ENCODE data around the gene DNASE1L3. TPM values are rescaled to one million over a fixed set of nuclear protein-coding genes. Genes with fewer than 3 reads are reported as not detected.

Gene DNASE1L3
- total and polyA plus RNA-seq, 2 of the 13 experiments (the other 11 are each of a cell fraction or from before 2014, with no cell fraction given) = 0.86 to 1.7 TPM

DNA sequence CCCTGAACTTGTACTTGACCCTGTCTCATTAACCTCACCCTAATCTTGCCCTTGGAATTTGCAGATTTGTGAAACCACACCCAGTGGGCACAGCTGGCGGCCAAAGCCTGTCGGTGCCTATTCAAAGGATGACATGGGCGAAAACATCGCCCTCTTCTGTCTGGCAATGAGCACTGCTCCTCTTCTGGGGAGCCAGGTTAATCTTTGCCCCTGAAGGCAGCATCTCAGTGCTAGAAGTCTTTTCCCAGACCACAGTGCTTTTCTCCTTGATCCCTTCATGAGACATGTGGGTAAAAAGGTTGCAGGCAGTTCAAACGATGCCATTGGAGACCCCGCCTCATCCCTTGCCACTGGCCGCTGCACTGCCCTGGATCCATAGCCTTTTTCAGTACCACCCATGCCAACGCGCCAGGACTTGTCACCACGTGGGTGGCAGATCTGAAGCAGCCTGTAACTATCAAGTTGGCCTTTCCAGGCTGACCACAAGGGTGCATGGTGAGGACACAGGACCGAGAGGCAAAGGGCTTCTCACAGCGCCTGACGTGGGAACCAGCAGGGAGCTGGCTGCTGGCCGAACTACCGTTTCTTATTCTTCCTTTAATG lies 6.5 kb upstream of the DNASE1L3 start (continued):
- TF ChIP-seq, protein P1, sequence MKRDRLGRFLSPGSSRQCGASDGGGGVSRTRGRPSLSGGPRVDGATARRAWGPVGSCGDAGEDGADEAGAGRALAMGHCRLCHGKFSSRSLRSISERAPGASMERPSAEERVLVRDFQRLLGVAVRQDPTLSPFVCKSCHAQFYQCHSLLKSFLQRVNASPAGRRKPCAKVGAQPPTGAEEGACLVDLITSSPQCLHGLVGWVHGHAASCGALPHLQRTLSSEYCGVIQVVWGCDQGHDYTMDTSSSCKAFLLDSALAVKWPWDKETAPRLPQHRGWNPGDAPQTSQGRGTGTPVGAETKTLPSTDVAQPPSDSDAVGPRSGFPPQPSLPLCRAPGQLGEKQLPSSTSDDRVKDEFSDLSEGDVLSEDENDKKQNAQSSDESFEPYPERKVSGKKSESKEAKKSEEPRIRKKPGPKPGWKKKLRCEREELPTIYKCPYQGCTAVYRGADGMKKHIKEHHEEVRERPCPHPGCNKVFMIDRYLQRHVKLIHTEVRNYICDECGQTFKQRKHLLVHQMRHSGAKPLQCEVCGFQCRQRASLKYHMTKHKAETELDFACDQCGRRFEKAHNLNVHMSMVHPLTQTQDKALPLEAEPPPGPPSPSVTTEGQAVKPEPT (CRISPR knock-in tag; IDR thresholded peaks at IDR 0.05; ENCODE audit: low read depth) = peak; percentile 66; the same call in 1 of the 2 replicates
- TF ChIP-seq, protein P2, sequence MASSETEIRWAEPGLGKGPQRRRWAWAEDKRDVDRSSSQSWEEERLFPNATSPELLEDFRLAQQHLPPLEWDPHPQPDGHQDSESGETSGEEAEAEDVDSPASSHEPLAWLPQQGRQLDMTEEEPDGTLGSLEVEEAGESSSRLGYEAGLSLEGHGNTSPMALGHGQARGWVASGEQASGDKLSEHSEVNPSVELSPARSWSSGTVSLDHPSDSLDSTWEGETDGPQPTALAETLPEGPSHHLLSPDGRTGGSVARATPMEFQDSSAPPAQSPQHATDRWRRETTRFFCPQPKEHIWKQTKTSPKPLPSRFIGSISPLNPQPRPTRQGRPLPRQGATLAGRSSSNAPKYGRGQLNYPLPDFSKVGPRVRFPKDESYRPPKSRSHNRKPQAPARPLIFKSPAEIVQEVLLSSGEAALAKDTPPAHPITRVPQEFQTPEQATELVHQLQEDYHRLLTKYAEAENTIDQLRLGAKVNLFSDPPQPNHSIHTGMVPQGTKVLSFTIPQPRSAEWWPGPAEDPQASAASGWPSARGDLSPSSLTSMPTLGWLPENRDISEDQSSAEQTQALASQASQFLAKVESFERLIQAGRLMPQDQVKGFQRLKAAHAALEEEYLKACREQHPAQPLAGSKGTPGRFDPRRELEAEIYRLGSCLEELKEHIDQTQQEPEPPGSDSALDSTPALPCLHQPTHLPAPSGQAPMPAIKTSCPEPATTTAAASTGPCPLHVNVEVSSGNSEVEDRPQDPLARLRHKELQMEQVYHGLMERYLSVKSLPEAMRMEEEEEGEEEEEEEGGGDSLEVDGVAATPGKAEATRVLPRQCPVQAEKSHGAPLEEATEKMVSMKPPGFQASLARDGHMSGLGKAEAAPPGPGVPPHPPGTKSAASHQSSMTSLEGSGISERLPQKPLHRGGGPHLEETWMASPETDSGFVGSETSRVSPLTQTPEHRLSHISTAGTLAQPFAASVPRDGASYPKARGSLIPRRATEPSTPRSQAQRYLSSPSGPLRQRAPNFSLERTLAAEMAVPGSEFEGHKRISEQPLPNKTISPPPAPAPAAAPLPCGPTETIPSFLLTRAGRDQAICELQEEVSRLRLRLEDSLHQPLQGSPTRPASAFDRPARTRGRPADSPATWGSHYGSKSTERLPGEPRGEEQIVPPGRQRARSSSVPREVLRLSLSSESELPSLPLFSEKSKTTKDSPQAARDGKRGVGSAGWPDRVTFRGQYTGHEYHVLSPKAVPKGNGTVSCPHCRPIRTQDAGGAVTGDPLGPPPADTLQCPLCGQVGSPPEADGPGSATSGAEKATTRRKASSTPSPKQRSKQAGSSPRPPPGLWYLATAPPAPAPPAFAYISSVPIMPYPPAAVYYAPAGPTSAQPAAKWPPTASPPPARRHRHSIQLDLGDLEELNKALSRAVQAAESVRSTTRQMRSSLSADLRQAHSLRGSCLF (CRISPR knock-in tag; IDR thresholded peaks at IDR 0.05; ENCODE audit: borderline replicate concordance) = no peak
- TF ChIP-seq ARNT2 (CRISPR knock-in tag; IDR thresholded peaks at IDR 0.05; ENCODE audit: low read depth) (no peak), NCOA1 (CRISPR knock-in tag; IDR thresholded peaks at IDR 0.05) (no peak), ZNF792 (CRISPR knock-in tag; IDR thresholded peaks at IDR 0.05) (peak; percentile 61; the same call in 1 of the 2 replicates), ZNF446 (CRISPR knock-in tag; IDR thresholded peaks at IDR 0.05) (no peak), ZNF292 (CRISPR knock-in tag; IDR thresholded peaks at IDR 0.05; ENCODE audit: borderline replicate concordance, low read depth) (peak; percentile 77; the same call in 1 of the 2 replicates), ZNF143 (CRISPR knock-in tag; IDR thresholded peaks at IDR 0.05) (peak; percentile 42; the same call in 1 of the 2 replicates), MBD4 (IDR thresholded peaks at IDR 0.05; ENCODE audit: borderline replicate concordance, low read length) (no peak), ZNF605 (CRISPR knock-in tag; IDR thresholded peaks at IDR 0.05) (no peak), PPARG (CRISPR knock-in tag; conservative IDR thresholded peaks at IDR 0.05) (peak; percentile 57; the same call in 1 of the 2 replicates), ZNF501 (CRISPR knock-in tag; IDR thresholded peaks at IDR 0.05) (peak; percentile 80), NPAS2 (CRISPR knock-in tag; IDR thresholded peaks at IDR 0.05; ENCODE audit: borderline replicate concordance) (no peak), ZNF879 (CRISPR knock-in tag; IDR thresholded peaks at IDR 0.05) (no peak), ZNF629 (CRISPR knock-in tag; conservative IDR thresholded peaks at IDR 0.05) (0 out of 2 replicates have a peak, but pooled peaks have one; percentile 57)
- TF ChIP-seq, protein P3, sequence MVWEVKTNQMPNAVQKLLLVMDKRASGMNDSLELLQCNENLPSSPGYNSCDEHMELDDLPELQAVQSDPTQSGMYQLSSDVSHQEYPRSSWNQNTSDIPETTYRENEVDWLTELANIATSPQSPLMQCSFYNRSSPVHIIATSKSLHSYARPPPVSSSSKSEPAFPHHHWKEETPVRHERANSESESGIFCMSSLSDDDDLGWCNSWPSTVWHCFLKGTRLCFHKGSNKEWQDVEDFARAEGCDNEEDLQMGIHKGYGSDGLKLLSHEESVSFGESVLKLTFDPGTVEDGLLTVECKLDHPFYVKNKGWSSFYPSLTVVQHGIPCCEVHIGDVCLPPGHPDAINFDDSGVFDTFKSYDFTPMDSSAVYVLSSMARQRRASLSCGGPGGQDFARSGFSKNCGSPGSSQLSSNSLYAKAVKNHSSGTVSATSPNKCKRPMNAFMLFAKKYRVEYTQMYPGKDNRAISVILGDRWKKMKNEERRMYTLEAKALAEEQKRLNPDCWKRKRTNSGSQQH (CRISPR knock-in tag; IDR thresholded peaks at IDR 0.05; ENCODE audit: low read depth) = peak; percentile 39; the same call in 1 of the 2 replicates
- TF ChIP-seq, protein P4, sequence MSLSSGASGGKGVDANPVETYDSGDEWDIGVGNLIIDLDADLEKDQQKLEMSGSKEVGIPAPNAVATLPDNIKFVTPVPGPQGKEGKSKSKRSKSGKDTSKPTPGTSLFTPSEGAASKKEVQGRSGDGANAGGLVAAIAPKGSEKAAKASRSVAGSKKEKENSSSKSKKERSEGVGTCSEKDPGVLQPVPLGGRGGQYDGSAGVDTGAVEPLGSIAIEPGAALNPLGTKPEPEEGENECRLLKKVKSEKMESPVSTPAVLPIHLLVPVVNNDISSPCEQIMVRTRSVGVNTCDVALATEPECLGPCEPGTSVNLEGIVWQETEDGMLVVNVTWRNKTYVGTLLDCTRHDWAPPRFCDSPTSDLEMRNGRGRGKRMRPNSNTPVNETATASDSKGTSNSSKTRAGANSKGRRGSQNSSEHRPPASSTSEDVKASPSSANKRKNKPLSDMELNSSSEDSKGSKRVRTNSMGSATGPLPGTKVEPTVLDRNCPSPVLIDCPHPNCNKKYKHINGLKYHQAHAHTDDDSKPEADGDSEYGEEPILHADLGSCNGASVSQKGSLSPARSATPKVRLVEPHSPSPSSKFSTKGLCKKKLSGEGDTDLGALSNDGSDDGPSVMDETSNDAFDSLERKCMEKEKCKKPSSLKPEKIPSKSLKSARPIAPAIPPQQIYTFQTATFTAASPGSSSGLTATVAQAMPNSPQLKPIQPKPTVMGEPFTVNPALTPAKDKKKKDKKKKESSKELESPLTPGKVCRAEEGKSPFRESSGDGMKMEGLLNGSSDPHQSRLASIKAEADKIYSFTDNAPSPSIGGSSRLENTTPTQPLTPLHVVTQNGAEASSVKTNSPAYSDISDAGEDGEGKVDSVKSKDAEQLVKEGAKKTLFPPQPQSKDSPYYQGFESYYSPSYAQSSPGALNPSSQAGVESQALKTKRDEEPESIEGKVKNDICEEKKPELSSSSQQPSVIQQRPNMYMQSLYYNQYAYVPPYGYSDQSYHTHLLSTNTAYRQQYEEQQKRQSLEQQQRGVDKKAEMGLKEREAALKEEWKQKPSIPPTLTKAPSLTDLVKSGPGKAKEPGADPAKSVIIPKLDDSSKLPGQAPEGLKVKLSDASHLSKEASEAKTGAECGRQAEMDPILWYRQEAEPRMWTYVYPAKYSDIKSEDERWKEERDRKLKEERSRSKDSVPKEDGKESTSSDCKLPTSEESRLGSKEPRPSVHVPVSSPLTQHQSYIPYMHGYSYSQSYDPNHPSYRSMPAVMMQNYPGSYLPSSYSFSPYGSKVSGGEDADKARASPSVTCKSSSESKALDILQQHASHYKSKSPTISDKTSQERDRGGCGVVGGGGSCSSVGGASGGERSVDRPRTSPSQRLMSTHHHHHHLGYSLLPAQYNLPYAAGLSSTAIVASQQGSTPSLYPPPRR (CRISPR knock-in tag; IDR thresholded peaks at IDR 0.05; ENCODE audit: borderline replicate concordance) = peak; percentile 64
